GM23338 (cell line): ENCODE data around the gene ATL2.

ENCODE experiments used
- CREB1 ChIP-seq: fragments of 250-450 bp; sonication (Bioruptor Pico); IDR thresholded peaks from 2 replicates; pipeline ENCODE4 v1.5.0; 2020; ENCODE audit warnings: low read depth, mild to moderate bottlenecking, moderate library complexity
- CTCF ChIP-seq, 2 experiments: fragments of 200-600 bp in 1 of 2; sonication (generic) in 1 of 2; conservative IDR thresholded peaks; 2 replicates each; pipeline versions ENCODE4 v1.5.1 to v1.6.1; 2016 to 2017; ENCODE audit warnings: antibody characterized with exemption in 2 of 2, low read depth in 2 of 2, mild to moderate bottlenecking in 2 of 2, moderate library complexity in 1 of 2
- EZH2 ChIP-seq: fragments of 200-600 bp; sonication (generic); IDR thresholded peaks from one replicate; pipeline ENCODE4 v1.8.0; 2017; ENCODE audit warnings: antibody characterized with exemption, mild to moderate bottlenecking, low read depth; ENCODE audit not compliant: unreplicated experiment
- EZH2phosphoT487 ChIP-seq: fragments of 200-600 bp; sonication (generic); IDR thresholded peaks from one replicate; pipeline ENCODE4 v1.8.1; 2018; ENCODE audit warnings: antibody characterized with exemption; ENCODE audit not compliant: unreplicated experiment
- JUNB ChIP-seq: IDR thresholded peaks from one replicate; pipeline ENCODE4 v1.6.1; 2016; ENCODE audit warnings: antibody characterized with exemption; ENCODE audit not compliant: unreplicated experiment
- NANOG ChIP-seq: IDR thresholded peaks from 2 replicates; pipeline ENCODE4 v1.6.1; 2016; ENCODE audit warnings: antibody characterized with exemption, borderline replicate concordance
- POLR2AphosphoS5 ChIP-seq: IDR thresholded peaks from 2 replicates; pipeline ENCODE4 v1.6.1; 2016; ENCODE audit warnings: antibody characterized with exemption, low read depth
- REST ChIP-seq: IDR thresholded peaks from one replicate; pipeline ENCODE4 v1.6.1; 2018; ENCODE audit warnings: antibody characterized with exemption; ENCODE audit not compliant: unreplicated experiment
- STAT1 ChIP-seq: IDR thresholded peaks from one replicate; pipeline ENCODE4 v1.6.1; 2016; ENCODE audit warnings: antibody characterized with exemption; ENCODE audit not compliant: unreplicated experiment
- ZNF114 ChIP-seq: fragments of 250-450 bp; sonication (Bioruptor Pico); IDR thresholded peaks from 2 replicates; pipeline ENCODE4 v1.5.0; 2020; ENCODE audit warnings: mild to moderate bottlenecking, moderate library complexity
- ZNF331 ChIP-seq: fragments of 250-450 bp; sonication (Bioruptor Pico); IDR thresholded peaks from 2 replicates; pipeline ENCODE4 v1.5.0; 2020; ENCODE audit warnings: low read depth, mild to moderate bottlenecking, moderate library complexity
- ZNF462 ChIP-seq: fragments of 250-450 bp; sonication (Bioruptor Pico); IDR thresholded peaks from 2 replicates; pipeline ENCODE4 v1.5.0; 2020; ENCODE audit warnings: mild to moderate bottlenecking, moderate library complexity
- TF ChIP-seq, protein P1 (sequence below): IDR thresholded peaks from 2 replicates; pipeline ENCODE4 v1.6.1; 2016; ENCODE audit warnings: antibody characterized with exemption

DNA sequence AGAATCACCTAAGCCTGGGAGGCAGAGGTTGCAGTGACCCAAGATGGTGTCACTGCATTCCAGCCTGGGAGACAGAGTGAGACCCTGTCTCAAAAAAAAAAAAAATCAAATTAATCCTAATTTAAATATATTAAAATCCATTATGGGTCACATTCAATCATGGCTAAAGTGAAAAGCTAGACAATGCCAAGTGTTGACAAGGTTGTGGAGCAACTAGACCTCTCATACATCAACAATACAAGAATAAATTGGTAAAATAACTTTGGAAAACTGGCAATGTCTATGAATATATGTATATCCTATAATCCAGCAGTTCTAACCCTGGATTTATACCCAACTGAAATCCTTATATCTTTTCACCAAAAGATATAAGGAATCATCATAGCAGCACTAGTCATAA is 23.4 kb upstream of the ATL2 start:
- TF ChIP-seq CTCF (conservative IDR thresholded peaks at IDR 0.05; ENCODE audit: low read depth in 2 of 2), result no peak
- no peak for TF ChIP-seq ZNF462 (CRISPR knock-in tag)
- no peak for TF ChIP-seq JUNB
- TF ChIP-seq EZH2, result no peak
- no peak for TF ChIP-seq REST
- TF ChIP-seq STAT1, result no peak
- no peak for TF ChIP-seq EZH2phosphoT487
- TF ChIP-seq POLR2AphosphoS5, result no peak
- TF ChIP-seq ZNF114 (CRISPR knock-in tag), result no peak
- no peak for TF ChIP-seq CREB1
- no peak for TF ChIP-seq ZNF331 (CRISPR knock-in tag)
- TF ChIP-seq NANOG, result no peak
- TF ChIP-seq, protein P1, sequence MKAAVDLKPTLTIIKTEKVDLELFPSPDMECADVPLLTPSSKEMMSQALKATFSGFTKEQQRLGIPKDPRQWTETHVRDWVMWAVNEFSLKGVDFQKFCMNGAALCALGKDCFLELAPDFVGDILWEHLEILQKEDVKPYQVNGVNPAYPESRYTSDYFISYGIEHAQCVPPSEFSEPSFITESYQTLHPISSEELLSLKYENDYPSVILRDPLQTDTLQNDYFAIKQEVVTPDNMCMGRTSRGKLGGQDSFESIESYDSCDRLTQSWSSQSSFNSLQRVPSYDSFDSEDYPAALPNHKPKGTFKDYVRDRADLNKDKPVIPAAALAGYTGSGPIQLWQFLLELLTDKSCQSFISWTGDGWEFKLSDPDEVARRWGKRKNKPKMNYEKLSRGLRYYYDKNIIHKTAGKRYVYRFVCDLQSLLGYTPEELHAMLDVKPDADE, result no peak
